D721Med (cell line): Measurements from ENCODE around the gene PSPH.

ENCODE experiments used
- DNase-seq: peaks from one replicate; pipeline ENCODE4 v3.0.0; 2011; ENCODE audit warnings: low spot score; ENCODE audit not compliant: insufficient read length
- FAIRE-seq: peaks from 2 replicates; lab custom pipeline; 2011; peaks lifted over from hg19 to GRCh38; lab: Jason Lieb, UNC
- CTCF ChIP-seq: IDR thresholded peaks from 2 replicates; pipeline ENCODE4 v1.5.1; 2012; ENCODE audit warnings: mild to moderate bottlenecking, control low read depth; ENCODE audit not compliant: insufficient read depth; ENCODE audit errors: missing control alignments

PSPH gene

GRCh38 chr7:55980266-55980665 lies 71.0 kb downstream of the PSPH start:
- no peak for TF ChIP-seq CTCF
- DNase-seq (no peak), FAIRE-seq (no peak)

- no peak for DNase-seq
- no peak for FAIRE-seq
- no peak for TF ChIP-seq CTCF
Measured at GRCh38 chr7:55977831-55978230, 73.4 kb downstream of the PSPH start.

GRCh38 chr7:55975988-55976633 lies 75.1 kb downstream of the PSPH start:
- DNase-seq (no peak), FAIRE-seq (no peak)
- TF ChIP-seq CTCF, result no peak

- FAIRE-seq, result no peak
- TF ChIP-seq CTCF, result no peak
- DNase-seq, result no peak
Measured at GRCh38 chr7:55973747-55974250, 77.4 kb downstream of the PSPH start.

GRCh38 chr7:55970978-55971377 lies 80.3 kb downstream of the PSPH start:
- TF ChIP-seq CTCF, result no peak
- DNase-seq (no peak), FAIRE-seq (no peak)

GRCh38 chr7:55970561-55970960 lies 80.7 kb downstream of the PSPH start:
- DNase-seq (no peak), FAIRE-seq (no peak)
- TF ChIP-seq CTCF, result no peak

GRCh38 chr7:55969391-55969790 lies 81.9 kb downstream of the PSPH start:
- FAIRE-seq (no peak), DNase-seq (no peak)
- TF ChIP-seq CTCF, result no peak
